Measurements from ENCODE around the gene NAGS.

Gene NAGS

GRCh38 chr17:44002141-44002848 is 2.1 kb upstream of the NAGS start:
- DNase-seq (ENCODE audit: low spot score): no peak
- in situ Hi-C loops (cut with MboI; ENCODE audit: low sequenced_read_pairs, unreplicated experiment): no loop called here
- TF ChIP-seq CTCF (IDR thresholded peaks at IDR 0.05; ENCODE audit: borderline replicate concordance, control extremely low read depth, extremely low read depth, insufficient read depth, missing control alignments): no peak

GRCh38 chr17:44004761-44005526 is 522 bp downstream of the NAGS start:
- TF ChIP-seq CTCF (IDR thresholded peaks at IDR 0.05; ENCODE audit: borderline replicate concordance, control extremely low read depth, extremely low read depth, insufficient read depth, missing control alignments): no peak
- no peak for DNase-seq (ENCODE audit: low spot score)
- in situ Hi-C loops (cut with MboI; ENCODE audit: low sequenced_read_pairs, unreplicated experiment): no loop called here

GRCh38 chr17:44005527-44006271 is 1.3 kb downstream of the NAGS start:
- TF ChIP-seq CTCF (IDR thresholded peaks at IDR 0.05; ENCODE audit: borderline replicate concordance, control extremely low read depth, extremely low read depth, insufficient read depth, missing control alignments): peak; percentile 26
- in situ Hi-C loops (cut with MboI; ENCODE audit: low sequenced_read_pairs, unreplicated experiment): no loop called here
- DNase-seq (ENCODE audit: low spot score): peak; percentile 61

- DNase-seq (ENCODE audit: low spot score): peak; percentile 57
- in situ Hi-C loops (cut with MboI; ENCODE audit: low sequenced_read_pairs, unreplicated experiment): no loop called here
- no peak for TF ChIP-seq CTCF (IDR thresholded peaks at IDR 0.05; ENCODE audit: borderline replicate concordance, control extremely low read depth, extremely low read depth, insufficient read depth, missing control alignments)
These were observed 1.8 kb downstream of the NAGS start for GRCh38 chr17:44006272-44006597.

GRCh38 chr17:44006598-44007345 is 2.4 kb downstream of the NAGS start:
- in situ Hi-C loops (cut with MboI; ENCODE audit: low sequenced_read_pairs, unreplicated experiment): no loop called here
- DNase-seq (ENCODE audit: low spot score): peak; percentile 100
- TF ChIP-seq CTCF (IDR thresholded peaks at IDR 0.05; ENCODE audit: borderline replicate concordance, control extremely low read depth, extremely low read depth, insufficient read depth, missing control alignments): peak; percentile 5
